SH-SY5Y (cell line): ENCODE results near the gene AFF4.

ENCODE experiments used
- GATA2 ChIP-seq: IDR thresholded peaks from 2 replicates; pipeline ENCODE4 v1.6.1; 2011; ENCODE audit warnings: mild to moderate bottlenecking, low read depth, low read length
- GATA3 ChIP-seq: IDR thresholded peaks from 2 replicates; pipeline ENCODE4 v1.6.1; 2011; ENCODE audit warnings: low read depth, mild to moderate bottlenecking, low read length, moderate library complexity

The AFF4 gene

GRCh38 chr5:132848270-132848669 is 115.2 kb downstream of the AFF4 start:
- TF ChIP-seq GATA3 (no peak), GATA2 (no peak)

- no peak for TF ChIP-seq GATA3
- no peak for TF ChIP-seq GATA2
Observed at GRCh38 chr5:132841305-132841704, 122.1 kb downstream of the AFF4 start.

GRCh38 chr5:132840896-132841295 is 122.5 kb downstream of the AFF4 start:
- TF ChIP-seq GATA2 (no peak), GATA3 (no peak)

- TF ChIP-seq GATA3 (no peak), GATA2 (no peak)
Observed at GRCh38 chr5:132840313-132840712, 123.1 kb downstream of the AFF4 start.

GRCh38 chr5:132839426-132840301 is 123.8 kb downstream of the AFF4 start:
- TF ChIP-seq GATA3 (no peak), GATA2 (no peak)

- TF ChIP-seq GATA3 = no peak
- no peak for TF ChIP-seq GATA2
Observed at GRCh38 chr5:132838516-132839282, 124.7 kb downstream of the AFF4 start.

- TF ChIP-seq GATA2 = no peak
- no peak for TF ChIP-seq GATA3
Observed at GRCh38 chr5:132837868-132838267, 125.6 kb downstream of the AFF4 start.

- TF ChIP-seq GATA3 (no peak), GATA2 (no peak)
Observed at GRCh38 chr5:132836852-132837251, 126.6 kb downstream of the AFF4 start.

GRCh38 chr5:132834057-132834456 is 129.4 kb downstream of the AFF4 start:
- no peak for TF ChIP-seq GATA3
- TF ChIP-seq GATA2 = no peak

GRCh38 chr5:132832612-132833011 is 130.8 kb downstream of the AFF4 start:
- TF ChIP-seq GATA2 (no peak), GATA3 (no peak)

GRCh38 chr5:132831095-132831860 is 132.2 kb downstream of the AFF4 start:
- no peak for TF ChIP-seq GATA2
- TF ChIP-seq GATA3 = no peak

GRCh38 chr5:132830436-132831094 is 132.9 kb downstream of the AFF4 start, which contains the start of gene SHROOM1:
SHROOM1 (minus strand) TSS chr5:132830647; CDS start chr5:132826140, 4,507 bp downstream.
- TF ChIP-seq GATA3 (no peak), GATA2 (no peak)

GRCh38 chr5:132829742-132830435 is 133.5 kb downstream of the AFF4 start:
- TF ChIP-seq GATA3 (no peak), GATA2 (no peak)
